CD4-positive, CD25-positive, alpha-beta regulatory T cell (primary cell): ENCODE results near the gene REC114. TPM values are rescaled to one million over a fixed set of nuclear protein-coding genes. Genes with fewer than 3 reads are reported as not detected.
A peak's percentile ranks its signal among the peaks of the same experiment; 100 is the strongest.
"Not testable (repeated sequence)": the region's sequence is repeated elsewhere in the genome, so short reads cannot be mapped to it uniquely, and the experiment has no call there.

Source experiments
- ATAC-seq, 2 donors: fragments of 150-1000 bp; cut with Tn5 transposase; one replicate each; pipeline ENCODE4 v1.10.0; 2021; ENCODE audit warnings: low read depth in 2 of 2, moderate number of reproducible peaks in 2 of 2, moderate library complexity in 1 of 2
- DNase-seq, 3 donors: peaks; one replicate each; pipeline versions ENCODE4 v3.0.0 to v3.0.0-alpha.2; 2012 to 2022; ENCODE audit warnings: mixed read lengths in 1 of 3
- H3K27ac ChIP-seq: one replicate; pipeline ENCODE4 v1.7.0; 2013; ENCODE audit warnings: mild to moderate bottlenecking, low read length; ENCODE audit not compliant: insufficient read depth, poor library complexity, severe bottlenecking
- H3K27me3 ChIP-seq: one replicate; pipeline ENCODE4 v1.7.0; 2013; ENCODE audit warnings: low read length; ENCODE audit not compliant: control insufficient read depth, insufficient read depth
- H3K36me3 ChIP-seq: one replicate; pipeline ENCODE4 v1.7.0; 2013; ENCODE audit warnings: mild to moderate bottlenecking, low read length, moderate library complexity; ENCODE audit not compliant: control insufficient read depth, insufficient read depth
- H3K4me1 ChIP-seq: 2 replicates; pipeline ENCODE4 v1.7.0; 2013; ENCODE audit warnings: mild to moderate bottlenecking, low read length; ENCODE audit not compliant: insufficient read depth, control insufficient read depth, poor library complexity, severe bottlenecking
- H3K4me3 ChIP-seq: one replicate; pipeline ENCODE4 v1.7.0; 2013; ENCODE audit warnings: low read depth, mild to moderate bottlenecking, low read length, moderate library complexity
- H3K9me3 ChIP-seq, 2 experiments: 1 replicate in 1 of 2; 2 replicates in 1 of 2; pipeline ENCODE4 v1.7.0; 2013; ENCODE audit warnings: low read length in 2 of 2, mild to moderate bottlenecking in 1 of 2, moderate library complexity in 1 of 2; ENCODE audit not compliant: control insufficient read depth in 2 of 2
- H3K27ac Mint-ChIP-seq, 3 donors: one replicate each; pipeline ENCODE4 v1.8.0; 2020 to 2022; ENCODE audit warnings: mild to moderate bottlenecking in 3 of 3, mixed read lengths in 3 of 3, moderate library complexity in 2 of 3
- H3K27me3 Mint-ChIP-seq: one replicate; pipeline ENCODE4 v1.8.0; 2022; ENCODE audit warnings: mild to moderate bottlenecking, mixed read lengths
- H3K36me3 Mint-ChIP-seq: one replicate; pipeline ENCODE4 v1.8.0; 2020; ENCODE audit warnings: mixed read lengths
- H3K4me1 Mint-ChIP-seq, 4 donors: one replicate each; pipeline ENCODE4 v1.8.0; 2020 to 2022; ENCODE audit warnings: mixed read lengths in 4 of 4, mild to moderate bottlenecking in 1 of 4
- H3K4me3 Mint-ChIP-seq, 4 donors: one replicate each; pipeline ENCODE4 v1.8.0; 2020 to 2022; ENCODE audit warnings: mild to moderate bottlenecking in 4 of 4, mixed read lengths in 4 of 4, moderate library complexity in 3 of 4
- H3K9me3 Mint-ChIP-seq, 7 donors: one replicate each; pipeline ENCODE4 v1.8.0; 2020 to 2022; ENCODE audit warnings: mixed read lengths in 7 of 7, mild to moderate bottlenecking in 3 of 7, moderate library complexity in 2 of 7
- polyA plus RNA-seq, 4 donors: library from polyadenylated mRNA; unstranded; fragments of 300-500 nt; fragmentation: Illumina TruSeq; gene quantifications; one replicate each; pipeline ENCODE4 v1.2.3, GENCODE V29; 2021
- total RNA-seq: library from RNA; stranded (reverse); gene quantifications from one replicate; pipeline ENCODE4 v1.2.3, GENCODE V29; 2022

Gene REC114
- total and polyA plus RNA-seq, 5 donors from 2014 or later, result not detected

GRCh38 chr15:73480050-73480449 is 37.1 kb downstream of the REC114 start:
- Mint-ChIP-seq H3K36me3 (peaks cover 3% of the 10 kb centered on the region), H3K9me3 (peaks cover 0 to 6% (median 1%) of the 10 kb centered on the region in 7 donors), H3K4me3 (no peak overlapping the region), H3K27ac (no peak overlapping the region), H3K27me3 (peaks cover 18% of the 10 kb centered on the region), H3K4me1 (peaks cover 0 to 2% (median 0%) of the 10 kb centered on the region in 4 donors)
- no peaks in the 10 kb centered on the region for H3K36me3 ChIP-seq
- H3K9me3 ChIP-seq, result peaks cover 0 to 4% of the 10 kb centered on the region in 2 experiments
- ATAC-seq (no peak), DNase-seq (no peak)
- H3K27ac ChIP-seq, result no peak overlapping the region
- H3K4me1 ChIP-seq, result no peaks in the 10 kb centered on the region
- no peak overlapping the region for H3K4me3 ChIP-seq
- peaks cover 4% of the 10 kb centered on the region for H3K27me3 ChIP-seq

- H3K36me3 Mint-ChIP-seq, result peaks cover 3% of the 10 kb centered on the region
- no peak overlapping the region for H3K27ac Mint-ChIP-seq
- H3K27me3 Mint-ChIP-seq, result peaks cover 15% of the 10 kb centered on the region
- Histone ChIP-seq H3K4me1 (no peaks in the 10 kb centered on the region), H3K4me3 (no peak overlapping the region), H3K27ac (no peak overlapping the region), H3K9me3 (no peaks in the 10 kb centered on the region), H3K36me3 (no peaks in the 10 kb centered on the region), H3K27me3 (peaks cover 4% of the 10 kb centered on the region)
- DNase-seq, result no peak
- H3K4me3 Mint-ChIP-seq, result no peak overlapping the region
- H3K9me3 Mint-ChIP-seq, result peaks cover 0 to 2% (median 0%) of the 10 kb centered on the region in 7 donors
- H3K4me1 Mint-ChIP-seq, result peaks cover 0 to 2% (median 0%) of the 10 kb centered on the region in 4 donors
- ATAC-seq, result no peak
These were observed 39.2 kb downstream of the REC114 start for GRCh38 chr15:73482166-73482565.

GRCh38 chr15:73483053-73483452 is 40.1 kb downstream of the REC114 start:
- H3K9me3 ChIP-seq, result no peaks in the 10 kb centered on the region
- H3K27ac ChIP-seq, result no peak overlapping the region
- H3K4me3 ChIP-seq, result no peak overlapping the region
- no peaks in the 10 kb centered on the region for H3K4me1 ChIP-seq
- Mint-ChIP-seq H3K4me3 (no peak overlapping the region), H3K27ac (no peak overlapping the region), H3K4me1 (peaks cover 0 to 2% (median 0%) of the 10 kb centered on the region in 4 donors), H3K36me3 (peaks cover 3% of the 10 kb centered on the region), H3K27me3 (peaks cover 15% of the 10 kb centered on the region), H3K9me3 (peaks cover 0 to 2% (median 0%) of the 10 kb centered on the region in 7 donors)
- peaks cover 4% of the 10 kb centered on the region for H3K27me3 ChIP-seq
- DNase-seq (no peak), ATAC-seq (no peak)
- H3K36me3 ChIP-seq, result no peaks in the 10 kb centered on the region

- DNase-seq (no peak), ATAC-seq (no peak)
- Mint-ChIP-seq H3K27me3 (peaks cover 4% of the 10 kb centered on the region), H3K4me3 (no peak overlapping the region), H3K36me3 (peaks cover 3% of the 10 kb centered on the region), H3K27ac (no peak overlapping the region), H3K4me1 (peaks cover 0 to 2% (median 0%) of the 10 kb centered on the region in 4 donors), H3K9me3 (peaks cover 0 to 3% (median 0%) of the 10 kb centered on the region in 7 donors)
- Histone ChIP-seq H3K4me1 (no peaks in the 10 kb centered on the region), H3K27me3 (peaks cover 4% of the 10 kb centered on the region), H3K27ac (no peak overlapping the region), H3K4me3 (no peak overlapping the region), H3K36me3 (no peaks in the 10 kb centered on the region), H3K9me3 (no peaks in the 10 kb centered on the region)
These were observed 42.4 kb downstream of the REC114 start for GRCh38 chr15:73485372-73485771.

- not testable (repeated sequence) for H3K9me3 ChIP-seq, H3K36me3 Mint-ChIP-seq, H3K27me3 Mint-ChIP-seq, H3K4me3 ChIP-seq, H3K27ac Mint-ChIP-seq, DNase-seq, H3K9me3 Mint-ChIP-seq, H3K4me3 Mint-ChIP-seq, H3K4me1 ChIP-seq, ATAC-seq, H3K27ac ChIP-seq, H3K4me1 Mint-ChIP-seq, H3K27me3 ChIP-seq, H3K36me3 ChIP-seq
These were observed 42.9 kb downstream of the REC114 start for GRCh38 chr15:73485885-73486284.

GRCh38 chr15:73488698-73489097 is 45.7 kb downstream of the REC114 start:
- no peaks in the 10 kb centered on the region for H3K9me3 ChIP-seq
- no peak for ATAC-seq
- H3K27ac Mint-ChIP-seq, result no peak overlapping the region

GRCh38 chr15:73493922-73494321 is 51.0 kb downstream of the REC114 start:
- Histone ChIP-seq H3K9me3 (no peaks in the 10 kb centered on the region), H3K36me3 (no peaks in the 10 kb centered on the region), H3K27ac (no peak overlapping the region), H3K27me3 (peaks cover 5% of the 10 kb centered on the region), H3K4me3 (no peak overlapping the region), H3K4me1 (no peaks in the 10 kb centered on the region)
- Mint-ChIP-seq H3K36me3 (no peaks in the 10 kb centered on the region), H3K9me3 (peaks cover 0 to 2% (median 0%) of the 10 kb centered on the region in 7 donors), H3K27ac (no peak overlapping the region), H3K4me1 (peaks cover 0 to 5% (median 0%) of the 10 kb centered on the region in 4 donors), H3K4me3 (peak overlapping the region in 1 of 4 donors; percentile 47), H3K27me3 (peaks cover 39% of the 10 kb centered on the region)
- ATAC-seq (no peak), DNase-seq (no peak)

More at GRCh38 chr15:73488698-73489097, 45.7 kb downstream of the REC114 start:
- no peak overlapping the region for H3K27ac ChIP-seq
- peaks cover under 1% of the 10 kb centered on the region for H3K27me3 ChIP-seq
- no peaks in the 10 kb centered on the region for H3K36me3 ChIP-seq
- Mint-ChIP-seq H3K4me1 (no peaks in the 10 kb centered on the region), H3K9me3 (peaks cover 0 to 2% (median 0%) of the 10 kb centered on the region in 7 donors), H3K4me3 (no peak overlapping the region), H3K36me3 (no peaks in the 10 kb centered on the region), H3K27me3 (peaks cover 17% of the 10 kb centered on the region)
- H3K4me1 ChIP-seq, result no peaks in the 10 kb centered on the region
- H3K4me3 ChIP-seq, result no peak overlapping the region
- no peak for DNase-seq

GRCh38 chr15:73495181-73495580 is 52.2 kb downstream of the REC114 start:
- Histone ChIP-seq H3K27ac (no peak overlapping the region), H3K36me3 (no peaks in the 10 kb centered on the region), H3K27me3 (peaks cover 14% of the 10 kb centered on the region), H3K4me1 (no peaks in the 10 kb centered on the region), H3K4me3 (no peak overlapping the region), H3K9me3 (no peaks in the 10 kb centered on the region)
- no peaks in the 10 kb centered on the region for H3K36me3 Mint-ChIP-seq
- H3K4me1 Mint-ChIP-seq, result peaks cover 0 to 5% (median 0%) of the 10 kb centered on the region in 4 donors
- DNase-seq (no peak), ATAC-seq (no peak)
- no peak overlapping the region for H3K4me3 Mint-ChIP-seq
- peaks cover 43% of the 10 kb centered on the region for H3K27me3 Mint-ChIP-seq
- H3K27ac Mint-ChIP-seq, result no peak overlapping the region
- peaks cover 0 to 2% (median 0%) of the 10 kb centered on the region in 7 donors for H3K9me3 Mint-ChIP-seq
